ENCODE data around the gene FNIP2.
"Not testable (repeated sequence)": the region's sequence is repeated elsewhere in the genome, so short reads cannot be mapped to it uniquely, and the experiment has no call there.

- TF ChIP-seq CTCF (IDR thresholded peaks at IDR 0.05 in 8 of 11, conservative IDR thresholded peaks at IDR 0.05 in 3 of 11); POLR2A (IDR thresholded peaks at IDR 0.05); POLR2AphosphoS5 (IDR thresholded peaks at IDR 0.05): not testable (repeated sequence)
These were observed 188.1 kb downstream of the FNIP2 start for GRCh38 chr4:158956918-158957317.
